HepG2 (cell line): Measurements from ENCODE around the gene PREP. TPM values are rescaled to one million over a fixed set of nuclear protein-coding genes. Genes with fewer than 3 reads are reported as not detected.

Experiments used
- ATAC-seq: fragments of 200-7000 bp; cut with Tn5 transposase; 3 replicates; pipeline ENCODE4 v1.9.1; 2020; ENCODE audit warnings: mild to moderate bottlenecking, moderate library complexity
- BruUV-seq: library from RNA; stranded (reverse); fragments of 400-500 nt; replicated peaks from 2 replicates; lab custom pipeline; 2021; lab: Mats Ljungman, UMichigan
- CTCF ChIA-PET: fragments of 300-600 bp; formaldehyde crosslinking; extraction: SDS; loops from one replicate; lab custom pipeline; 2021; ENCODE audit warnings: low total read pairs, inconsistent platforms, low intra/inter-chr PET ratio; lab: Yijun Ruan, JAX
- POLR2A ChIA-PET: fragments of 350-600 bp; sonication (Branson Sonifier 250); formaldehyde crosslinking; loops from one replicate; lab custom pipeline; 2020; ENCODE audit warnings: antibody characterized with exemption, inconsistent platforms; lab: Yijun Ruan, JAX
- DNase-seq: peaks from one replicate; pipeline ENCODE4 v3.0.0-alpha.2; 2015; ENCODE audit warnings: low spot score
- FAIRE-seq: peaks from 3 replicates; lab custom pipeline; 2011; peaks lifted over from hg19 to GRCh38; lab: Jason Lieb, UNC
- H2AFZ ChIP-seq: one replicate; pipeline ENCODE4 v1.6.1; 2011; ENCODE audit warnings: low read length, inconsistent platforms
- H3K27ac ChIP-seq: fragments of 300-600 bp; 3 replicates; pipeline ENCODE4 v1.8.0; 2011; ENCODE audit warnings: mixed run types, mild to moderate bottlenecking, mixed read lengths, low read length, inconsistent platforms; ENCODE audit not compliant: insufficient read depth; ENCODE audit errors: extremely low read length
- H3K27me3 ChIP-seq, 2 experiments: fragments of 200-600 bp in 1 of 2; 2 replicates in 1 of 2; 3 replicates in 1 of 2; pipeline versions ENCODE4 v1.6.0 to v1.8.0; 2011; ENCODE audit warnings: low read length in 2 of 2, mild to moderate bottlenecking in 2 of 2, moderate library complexity in 2 of 2, inconsistent platforms in 1 of 2; ENCODE audit not compliant: insufficient read depth in 2 of 2, control insufficient read depth in 1 of 2
- H3K36me3 ChIP-seq, 2 experiments: fragments of 200-600 bp in 1 of 2; replicated peaks in 1 of 2; 2 replicates in 1 of 2; 3 replicates in 1 of 2; pipeline versions ENCODE4 v1.5.1 to v1.8.0; 2011; ENCODE audit warnings: low read length in 2 of 2, inconsistent platforms in 1 of 2; ENCODE audit not compliant: insufficient read depth in 2 of 2, control insufficient read depth in 1 of 2
- H3K4me1 ChIP-seq: 2 replicates; pipeline ENCODE4 v1.5.1; 2012; ENCODE audit warnings: low read length, inconsistent platforms; ENCODE audit not compliant: insufficient read depth
- H3K4me2 ChIP-seq: 2 replicates; pipeline ENCODE4 v1.6.0; 2011; ENCODE audit warnings: low read depth, low read length, inconsistent platforms
- H3K4me3 ChIP-seq, 3 experiments: fragments of 200-600 bp in 1 of 3; sonication (generic), shearing (Covaris generic) in 1 of 3; replicated peaks in 1 of 3; 2 replicates each; pipeline ENCODE4 v1.5.1; 2011 to 2016; ENCODE audit warnings: low read length in 3 of 3, inconsistent platforms in 2 of 3, low read depth in 2 of 3, mild to moderate bottlenecking in 2 of 3, control low read depth in 1 of 3, mixed read lengths in 1 of 3; ENCODE audit not compliant: insufficient read depth in 1 of 3
- H3K79me2 ChIP-seq: one replicate; pipeline ENCODE4 v1.6.1; 2011; ENCODE audit warnings: low read length, inconsistent platforms; ENCODE audit not compliant: insufficient read depth
- H3K9ac ChIP-seq: 2 replicates; pipeline ENCODE4 v1.6.0; 2011; ENCODE audit warnings: mild to moderate bottlenecking, low read depth, low read length, inconsistent platforms; ENCODE audit not compliant: insufficient read depth
- H3K9me3 ChIP-seq: 2 replicates; pipeline ENCODE4 v1.5.1; 2012; ENCODE audit warnings: mild to moderate bottlenecking, low read length
- H4K20me1 ChIP-seq: 2 replicates; pipeline ENCODE4 v1.6.0; 2011; ENCODE audit warnings: inconsistent platforms, mild to moderate bottlenecking, low read length, moderate library complexity; ENCODE audit not compliant: insufficient read depth
- CBFB ChIP-seq: sonication (generic); formaldehyde crosslinking; IDR thresholded peaks from 2 replicates; pipeline ENCODE4 v1.4.0; 2020; ENCODE audit warnings: missing genetic modification reagents
- CEBPB ChIP-seq: IDR thresholded peaks from 2 replicates; pipeline ENCODE4 v1.6.1; 2011; ENCODE audit warnings: low read depth, low read length, improper control_type of control experiment, borderline replicate concordance
- GPN1 ChIP-seq: sonication (generic); formaldehyde crosslinking; IDR thresholded peaks from 2 replicates; pipeline ENCODE4 v1.5.1; 2020; ENCODE audit warnings: missing genetic modification reagents, borderline replicate concordance
- HNF4A ChIP-seq: sonication (generic); formaldehyde crosslinking; IDR thresholded peaks from 2 replicates; pipeline ENCODE4 v1.4.0; 2020; ENCODE audit warnings: missing genetic modification reagents
- MAX ChIP-seq: IDR thresholded peaks from 2 replicates; pipeline ENCODE4 v1.6.1; 2012; ENCODE audit warnings: inconsistent platforms
- MYC ChIP-seq: sonication (generic); formaldehyde crosslinking; IDR thresholded peaks from 2 replicates; pipeline ENCODE4 v1.9.0; 2021; ENCODE audit warnings: missing genetic modification reagents, borderline replicate concordance
- NFKB2 ChIP-seq: sonication (generic); formaldehyde crosslinking; IDR thresholded peaks from 2 replicates; pipeline ENCODE4 v1.4.0; 2020; ENCODE audit warnings: missing genetic modification reagents, borderline replicate concordance
- POLR2AphosphoS2 ChIP-seq: IDR thresholded peaks from 2 replicates; pipeline ENCODE4 v1.6.1; 2011; ENCODE audit warnings: low read depth, low read length, improper control_type of control experiment
- PRDM10 ChIP-seq: sonication (generic); formaldehyde crosslinking; IDR thresholded peaks from 2 replicates; pipeline ENCODE4 v1.4.0; 2020; ENCODE audit warnings: low read depth, missing genetic modification reagents
- SIN3A ChIP-seq: IDR thresholded peaks from 2 replicates; pipeline ENCODE4 v1.6.1; 2011; ENCODE audit warnings: low read depth, mild to moderate bottlenecking, control low read depth, low read length, borderline replicate concordance
- SMC3 ChIP-seq: IDR thresholded peaks from 2 replicates; pipeline ENCODE4 v1.6.1; 2011; ENCODE audit warnings: low read length, improper control_type of control experiment
- ZBTB43 ChIP-seq: sonication (generic); formaldehyde crosslinking; conservative IDR thresholded peaks from 2 replicates; pipeline ENCODE4 v1.4.0; 2020; ENCODE audit warnings: missing genetic modification reagents
- ZMYM4 ChIP-seq: sonication (generic); formaldehyde crosslinking; IDR thresholded peaks from 2 replicates; pipeline ENCODE4 v1.8.1; 2023; ENCODE audit warnings: mild to moderate bottlenecking, missing genetic modification reagents
- ZNF460 ChIP-seq: sonication (generic); formaldehyde crosslinking; IDR thresholded peaks from 2 replicates; pipeline ENCODE4 v1.5.1; 2020; ENCODE audit warnings: missing genetic modification reagents, mild to moderate bottlenecking, borderline replicate concordance
- ZNF800 ChIP-seq: sonication (generic); formaldehyde crosslinking; IDR thresholded peaks from 2 replicates; pipeline ENCODE4 v1.4.0; 2020; ENCODE audit warnings: missing genetic modification reagents
- ZSCAN22 ChIP-seq: sonication (generic); formaldehyde crosslinking; IDR thresholded peaks from 2 replicates; pipeline ENCODE4 v1.4.0; 2020; ENCODE audit warnings: mild to moderate bottlenecking, missing genetic modification reagents
- ZSCAN5A ChIP-seq: sonication (generic); formaldehyde crosslinking; IDR thresholded peaks from 2 replicates; pipeline ENCODE4 v1.8.0; 2022; ENCODE audit warnings: mild to moderate bottlenecking, missing genetic modification reagents, borderline replicate concordance
- WGBS: methylation state at CpG from one replicate; pipeline ENCODE4 v1.1.6; 2017; ENCODE audit warnings: low lambda C conversion rate; 5-methylcytosine and 5-hydroxymethylcytosine counted together
- in situ Hi-C: cut with HindIII; loops from 2 replicates; pipeline ENCODE4 v1.10.0; 2017; ENCODE audit warnings: low pct_unique_long_range_greater_than_20kb; ENCODE audit not compliant: extremely low pct_ligation_motif_present
- intact Hi-C: fragments of 100-400 bp; cut with micrococcal nuclease; formaldehyde crosslinking; loops from one replicate; pipeline ENCODE4 v1.10.0; 2022; ENCODE audit not compliant: unreplicated experiment
- polyA plus RNA-seq, 8 experiments: library from polyadenylated mRNA; depleted of rRNA in 3 of 8; stranded (reverse) in 7 of 8; unstranded in 1 of 8; fragments of >200 nt; fragmentation: Illumina TruSeq in 4 of 8; extraction: Trizol in 4 of 8; gene quantifications; 2 replicates each; pipeline versions ENCODE4 v1.2.1 to v1.2.3, GENCODE V29; 2011 to 2016; ENCODE audit warnings: low read depth in 4 of 8, missing spikeins in 1 of 8, mixed read lengths in 1 of 8; ENCODE audit not compliant: insufficient read depth in 1 of 8
- total RNA-seq, 5 experiments: library from RNA; depleted of rRNA; stranded (reverse); fragments of >200 nt; fragmentation: Illumina TruSeq; extraction: Trizol; gene quantifications; 2 replicates each; pipeline ENCODE4 v1.2.3, GENCODE V29; 2016; ENCODE audit warnings: low read depth in 1 of 5

PREP gene
- total and polyA plus RNA-seq, 2 of the 13 experiments (the other 11 are each of a cell fraction or from before 2014, with no cell fraction given): 12.6 to 15.9 TPM

GRCh38 chr6:105326216-105326615, 76.7 kb downstream of the PREP start:
- Histone ChIP-seq H3K4me1 (peaks cover 14% of the 10 kb centered on the region), H3K27me3 (no peaks in the 10 kb centered on the region), H3K4me2 (no peak overlapping the region), H3K36me3 (peaks cover 6 to 71% of the 10 kb centered on the region in 2 experiments; a peak in 4 of 5 replicates), H2AFZ (no peak overlapping the region), H3K9me3 (no peaks in the 10 kb centered on the region), H4K20me1 (no peaks in the 10 kb centered on the region), H3K9ac (no peak overlapping the region), H3K79me2 (no peaks in the 10 kb centered on the region), H3K27ac (no peak overlapping the region), H3K4me3 (no peak overlapping the region)
- intact Hi-C loops: no loop called here
- WGBS: 24% methylated on average over 2 of the region's 2 CpGs
- ChIA-PET CTCF (no interaction called here), POLR2A (no interaction called here)
- DNase-seq: peak; percentile 52
- in situ Hi-C loops: loop anchor here (10.0 kb wide), 1 partner anchor 79 kb away; the partner anchor contains the start of gene PREP
- peak; percentile 32 for FAIRE-seq
- no TSS peak for BruUV-seq
- peak; percentile 98 for ATAC-seq
- peak; percentile 32; the same call in 1 of the 2 replicates for TF ChIP-seq ZMYM4 (CRISPR knock-in tag)
- no peak for TF ChIP-seq ZSCAN5A (CRISPR knock-in tag)
- no peak for TF ChIP-seq SIN3A
- TF ChIP-seq MAX: no peak
- TF ChIP-seq ZNF800 (CRISPR knock-in tag): no peak
- TF ChIP-seq PRDM10 (CRISPR knock-in tag): 0 out of 2 replicates have a peak, but pooled peaks have one; percentile 25
- TF ChIP-seq ZNF460 (CRISPR knock-in tag): no peak
- TF ChIP-seq CEBPB: peak; percentile 29; the same call in 1 of the 2 replicates
- no peak for TF ChIP-seq ZBTB43 (CRISPR knock-in tag)
- no peak for TF ChIP-seq GPN1 (CRISPR knock-in tag)
- peak; percentile 70 for TF ChIP-seq HNF4A (CRISPR knock-in tag)
- TF ChIP-seq POLR2AphosphoS2: no peak
- TF ChIP-seq MYC (CRISPR knock-in tag): no peak
- TF ChIP-seq CBFB (CRISPR knock-in tag): no peak
- TF ChIP-seq ZSCAN22 (CRISPR knock-in tag): no peak
- no peak for TF ChIP-seq NFKB2
- TF ChIP-seq SMC3: no peak
